GM18502 (cell line): ENCODE measurements around the gene EMP2.
"Not testable (repeated sequence)": the region's sequence is repeated elsewhere in the genome, so short reads cannot be mapped to it uniquely, and the experiment has no call there.

Source experiments
- ATAC-seq: cut with Tn5 transposase; IDR thresholded peaks from one replicate; pipeline ENCODE4 v1.9.1; 2021; ENCODE audit warnings: mild to moderate bottlenecking; ENCODE audit not compliant: unreplicated experiment, poor library complexity

Gene EMP2

GRCh38 chr16:10528635-10529034, 51.8 kb downstream of the EMP2 start:
- ATAC-seq = no peak

- ATAC-seq = no peak
Observed at GRCh38 chr16:10526962-10527361, 53.4 kb downstream of the EMP2 start.

- ATAC-seq = no peak
Observed at GRCh38 chr16:10525214-10525825, 55.1 kb downstream of the EMP2 start.

- ATAC-seq = no peak
Observed at GRCh38 chr16:10522966-10523365, 57.4 kb downstream of the EMP2 start.

- no peak for ATAC-seq
Observed at GRCh38 chr16:10521681-10522274, 58.6 kb downstream of the EMP2 start.

GRCh38 chr16:10520869-10521578, 59.4 kb downstream of the EMP2 start:
- no peak for ATAC-seq

GRCh38 chr16:10519929-10520868, 60.2 kb downstream of the EMP2 start:
- no peak for ATAC-seq

- no peak for ATAC-seq
Observed at GRCh38 chr16:10519297-10519696, 61.1 kb downstream of the EMP2 start.

- no peak for ATAC-seq
Observed at GRCh38 chr16:10518479-10519041, 61.8 kb downstream of the EMP2 start.

GRCh38 chr16:10517868-10518267, 62.5 kb downstream of the EMP2 start:
- ATAC-seq = no peak

GRCh38 chr16:10514369-10515055, 65.9 kb downstream of the EMP2 start:
- no peak for ATAC-seq

GRCh38 chr16:10511829-10512228, 68.6 kb downstream of the EMP2 start:
- no peak for ATAC-seq

- no peak for ATAC-seq
Observed at GRCh38 chr16:10510279-10510678, 70.1 kb downstream of the EMP2 start.

GRCh38 chr16:10509534-10510025, 70.8 kb downstream of the EMP2 start:
- ATAC-seq = peak; percentile 89

- ATAC-seq = not testable (repeated sequence)
Observed at GRCh38 chr16:10505286-10505685, 75.1 kb downstream of the EMP2 start.

- no peak for ATAC-seq
Observed at GRCh38 chr16:10504404-10504885, 76.0 kb downstream of the EMP2 start.

- no peak for ATAC-seq
Observed at GRCh38 chr16:10502776-10503175, 77.6 kb downstream of the EMP2 start.

GRCh38 chr16:10501016-10501607, 79.3 kb downstream of the EMP2 start:
- no peak for ATAC-seq

- ATAC-seq = no peak
Observed at GRCh38 chr16:10500582-10500981, 79.8 kb downstream of the EMP2 start.
